ENCODE data around the gene SMOC1. TPM values are rescaled to one million over a fixed set of nuclear protein-coding genes. Genes with fewer than 3 reads are reported as not detected.

SMOC1 gene
- polyA plus RNA-seq, 1 donor from 2014 or later, result not detected

Other genes starting within 250 kb of the SMOC1 start
- 1,200 TPM for gene SRSF5, start 112.3 kb upstream of the SMOC1 start, polyA plus RNA-seq
- gene SLC10A1, start 82.2 kb upstream of the SMOC1 start, polyA plus RNA-seq, result not detected